NOMO-1 treated with DMSO at 0.1 percent for 48 hours (cell line): ENCODE data around the gene C4orf17.
"Not testable (repeated sequence)": the region's sequence is repeated elsewhere in the genome, so short reads cannot be mapped to it uniquely, and the experiment has no call there.

Experiments used
- DNase-seq: peaks from one replicate; lab custom pipeline; 2025; ENCODE audit not compliant: unreplicated experiment; lab: John Stamatoyannopoulos, UW

C4orf17 gene

DNA sequence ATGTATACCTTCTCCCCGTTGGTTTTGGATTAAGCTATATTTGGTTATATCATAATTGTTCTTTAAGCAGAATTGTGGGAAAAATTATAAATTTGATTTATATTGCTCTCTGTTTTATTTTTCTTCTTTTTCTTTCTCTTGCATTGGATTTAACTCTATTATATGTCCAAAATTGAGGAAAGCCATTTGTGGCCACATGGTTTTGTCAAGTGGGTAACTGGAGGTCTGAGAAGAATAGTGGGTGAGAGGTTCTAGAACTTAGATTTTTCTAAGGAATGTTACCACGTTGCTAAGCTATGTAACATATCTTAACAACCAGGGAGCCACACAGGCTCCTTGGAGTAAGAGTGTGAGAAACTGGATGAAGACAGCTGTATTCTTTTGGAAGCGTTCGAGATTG, at the start of gene C4orf17:
TSS of gene C4orf17 (plus strand) at position 301 of the 400 bp plus-strand sequence. CDS start 2,061 bp downstream, outside the sequence.
- no peak for DNase-seq

DNA sequence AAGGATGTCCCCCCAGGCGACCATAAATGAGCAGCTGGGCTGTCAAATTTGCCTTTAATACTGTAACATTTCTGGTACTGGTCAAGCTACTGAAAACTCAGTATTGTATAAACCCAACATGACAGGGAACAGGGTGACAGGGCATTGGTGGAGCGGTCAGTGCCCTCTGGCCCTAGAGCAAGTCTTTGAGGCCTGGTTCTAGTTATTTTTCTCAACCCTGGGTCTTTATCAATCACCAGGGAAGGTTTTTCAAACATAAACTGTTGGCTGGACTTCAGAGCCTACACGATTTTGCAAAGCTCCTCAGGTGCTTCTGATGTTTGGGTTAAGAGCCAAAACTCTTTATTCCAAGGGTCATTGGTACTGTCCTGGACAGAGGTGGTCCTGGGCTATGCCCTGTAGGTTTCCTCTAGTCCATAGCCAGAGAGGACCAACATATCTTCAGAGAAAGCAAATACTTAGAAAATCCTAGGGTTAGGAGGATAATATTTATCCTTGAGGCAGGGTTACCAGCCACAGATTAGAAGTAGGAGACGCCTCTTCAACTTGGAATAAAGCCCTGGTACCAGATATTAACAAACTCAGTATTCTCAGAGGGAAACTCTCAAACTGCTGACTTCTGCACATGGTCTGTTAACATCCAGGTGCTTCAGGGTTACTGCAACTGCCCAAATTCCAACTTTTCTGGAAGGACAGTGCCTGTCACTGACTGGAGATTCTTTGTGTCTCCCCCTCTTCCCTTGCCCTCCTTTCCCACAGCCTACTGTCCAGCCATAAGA, 49.0 kb upstream of the C4orf17 start:
- DNase-seq, result no peak

DNA sequence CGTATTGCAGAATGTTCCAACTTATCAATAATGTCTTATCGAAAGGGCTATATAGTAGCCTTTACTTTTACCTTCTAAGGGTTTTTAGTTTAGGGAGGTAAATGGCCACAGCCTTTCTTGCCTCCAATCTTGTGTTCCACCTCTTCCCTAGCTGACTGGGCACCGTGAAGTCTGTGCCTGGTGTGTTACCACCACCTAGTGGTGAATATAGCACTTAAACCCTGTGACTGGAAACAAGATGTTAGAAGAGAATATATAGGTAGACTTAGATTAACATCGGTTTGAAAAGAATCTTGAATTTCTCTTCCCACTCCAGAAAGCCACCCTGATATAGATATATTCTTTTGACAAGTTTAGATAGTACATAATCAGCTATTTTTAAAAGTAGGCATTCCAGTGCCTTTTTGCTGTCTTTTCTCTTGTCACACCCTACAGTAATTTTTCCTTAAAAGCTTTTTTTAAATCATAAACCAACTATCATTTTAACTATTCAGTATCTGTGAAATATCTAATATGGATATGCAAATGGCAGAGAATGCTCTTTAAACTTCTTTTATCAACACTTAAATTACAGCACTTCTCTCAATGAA, 47.9 kb upstream of the C4orf17 start:
- DNase-seq, result peak; percentile 48

DNA sequence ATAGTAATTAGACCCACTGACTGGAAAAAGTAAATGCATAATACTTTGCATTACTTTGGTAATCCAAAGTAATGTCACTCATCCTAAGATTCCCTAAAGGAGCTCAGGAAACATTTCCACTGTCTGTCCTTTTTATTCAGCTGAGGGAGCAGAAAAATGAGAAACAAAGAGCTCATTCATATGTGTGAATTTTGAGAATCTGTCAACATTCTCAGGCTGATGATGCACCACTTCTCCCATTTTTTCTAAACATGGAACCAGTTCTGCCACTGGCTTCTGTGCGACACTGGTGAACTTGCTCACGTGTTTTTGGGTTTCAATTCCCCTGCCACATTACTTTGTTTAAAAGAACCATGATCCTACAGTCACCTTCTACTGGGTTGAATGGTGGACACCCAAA, 47.3 kb upstream of the C4orf17 start:
- DNase-seq, result no peak

DNA sequence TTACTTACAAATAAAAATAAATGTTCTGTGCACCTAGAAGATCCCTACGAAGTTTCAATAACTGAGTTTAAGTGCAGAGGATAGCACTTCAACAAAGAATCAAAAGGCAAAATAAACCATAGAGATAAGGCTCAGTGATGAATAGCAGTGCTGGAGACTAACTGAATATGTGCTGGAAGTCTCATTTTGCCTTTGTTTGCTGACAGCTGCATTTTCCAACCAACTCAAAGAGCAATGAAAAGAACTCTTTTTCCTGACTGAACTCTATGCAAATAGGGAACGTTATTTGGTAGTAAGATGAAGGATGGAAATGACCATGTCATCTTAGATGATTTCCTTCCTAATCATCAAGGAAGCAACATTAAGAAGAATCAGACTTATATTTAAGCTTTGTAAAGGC, 42.9 kb upstream of the C4orf17 start:
- no peak for DNase-seq

DNA sequence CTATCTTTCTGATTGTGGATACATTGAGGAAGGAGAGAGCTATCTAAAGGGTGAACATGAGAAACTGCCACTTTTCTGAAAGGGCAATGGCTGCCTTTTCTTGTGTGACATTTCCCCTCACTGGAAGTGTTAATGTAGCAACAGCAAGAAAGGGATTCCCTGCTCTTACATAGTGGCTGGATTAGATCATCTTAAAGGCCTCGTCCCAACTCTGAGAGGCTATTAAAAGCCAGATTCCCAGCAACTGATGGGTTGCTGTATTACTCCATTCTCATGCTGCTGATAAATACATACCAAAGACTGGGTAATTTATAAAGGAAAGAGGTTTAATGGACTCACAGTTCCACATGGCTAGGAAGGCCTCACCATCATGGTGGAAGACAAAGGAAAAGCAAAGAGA, 41.9 kb upstream of the C4orf17 start:
- DNase-seq, result no peak

DNA sequence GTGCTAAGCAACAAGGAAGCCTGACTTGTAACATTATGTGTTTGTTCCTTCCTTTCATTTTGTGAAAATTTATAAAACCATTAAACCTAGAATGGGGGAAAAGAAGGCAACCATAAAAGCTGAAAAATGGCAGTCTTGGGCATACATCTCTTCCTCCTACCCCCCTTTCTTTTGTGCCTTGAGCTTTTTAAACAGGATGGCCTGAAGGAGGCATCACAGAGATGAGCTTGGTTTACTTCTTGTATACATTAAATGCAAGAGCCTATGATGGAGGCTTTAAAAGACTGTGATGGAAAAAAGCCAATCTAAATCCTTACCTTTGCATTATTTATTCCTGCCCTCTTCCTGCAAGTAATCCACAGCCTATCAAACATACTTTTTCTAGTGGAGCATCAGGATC, 39.5 kb upstream of the C4orf17 start:
- no peak for DNase-seq

DNA sequence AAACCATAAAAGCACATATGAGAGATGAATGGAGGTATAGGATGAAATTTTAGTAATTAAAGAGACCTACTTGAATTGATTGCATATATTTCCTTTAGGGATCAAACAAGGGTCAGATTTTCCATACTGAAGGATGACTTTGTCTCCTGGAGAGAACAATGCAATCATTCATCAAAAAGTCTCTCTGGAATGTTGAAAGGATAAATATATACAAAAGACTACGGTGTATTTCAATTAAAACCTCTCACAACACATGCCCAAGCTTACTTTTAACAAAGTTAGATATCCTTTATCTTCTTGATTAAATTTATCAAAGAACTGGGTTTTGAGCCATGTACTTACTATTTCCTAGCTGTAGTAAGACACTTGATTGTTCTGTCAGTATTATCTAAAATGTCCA, 38.9 kb upstream of the C4orf17 start:
- no peak for DNase-seq

DNA sequence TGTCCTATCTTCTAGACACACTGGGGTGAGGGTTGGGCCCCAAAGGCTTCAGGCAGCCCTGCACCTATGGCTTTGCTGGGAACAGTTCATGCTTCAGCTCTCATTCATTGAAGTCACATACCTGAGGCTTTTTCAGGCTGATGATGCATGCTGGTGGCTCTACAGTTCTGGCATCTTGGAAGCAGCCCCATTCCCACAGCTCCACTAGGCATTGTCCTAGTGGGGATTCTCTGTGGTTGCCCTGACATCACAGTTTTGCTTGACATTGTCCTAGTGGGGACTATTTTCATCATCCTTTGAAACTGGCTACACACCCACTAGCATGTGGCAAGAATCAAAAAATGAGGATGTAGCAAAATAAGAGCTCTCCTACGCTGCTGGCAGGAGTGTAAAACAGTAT, 37.7 kb upstream of the C4orf17 start:
- DNase-seq, result no peak

DNA sequence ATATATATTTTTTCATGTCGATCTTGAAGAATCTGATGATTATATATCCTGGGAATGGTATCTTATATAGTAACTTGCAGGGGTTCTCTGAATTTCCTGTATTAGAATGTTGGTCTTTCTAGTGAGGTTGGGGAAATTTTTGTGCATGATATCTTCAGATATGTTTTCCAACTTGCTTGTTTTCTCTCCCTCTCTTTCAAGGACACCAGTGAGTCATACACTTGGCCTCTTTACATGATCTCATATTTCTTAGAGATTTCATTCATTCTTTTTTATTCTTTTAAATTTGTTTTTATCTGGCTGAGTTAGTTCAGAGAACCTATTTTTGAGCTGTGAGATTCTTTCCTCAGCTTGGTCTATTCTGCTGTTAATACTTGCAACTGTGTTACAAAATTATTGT, 27.2 kb upstream of the C4orf17 start:
- DNase-seq, result no peak

DNA sequence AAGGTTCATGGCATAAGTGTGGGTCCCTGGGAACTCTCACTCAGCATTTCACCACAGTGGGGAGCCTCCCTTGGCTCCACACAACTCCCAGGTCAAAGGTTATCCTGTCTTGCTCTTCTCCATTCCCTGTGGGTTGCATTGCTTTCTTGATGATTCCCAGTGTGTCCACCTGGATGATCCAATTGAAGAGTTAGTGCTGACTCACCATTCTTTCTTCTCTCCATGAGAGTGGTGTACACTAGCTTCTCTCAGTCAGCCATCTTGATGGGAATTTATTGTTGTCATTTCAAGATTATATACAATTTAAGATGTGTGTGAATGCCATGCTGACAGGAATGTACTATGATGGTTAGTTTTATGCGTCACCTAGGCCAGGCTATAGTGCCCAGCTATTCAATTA, 25.6 kb upstream of the C4orf17 start:
- DNase-seq, result no peak

DNA sequence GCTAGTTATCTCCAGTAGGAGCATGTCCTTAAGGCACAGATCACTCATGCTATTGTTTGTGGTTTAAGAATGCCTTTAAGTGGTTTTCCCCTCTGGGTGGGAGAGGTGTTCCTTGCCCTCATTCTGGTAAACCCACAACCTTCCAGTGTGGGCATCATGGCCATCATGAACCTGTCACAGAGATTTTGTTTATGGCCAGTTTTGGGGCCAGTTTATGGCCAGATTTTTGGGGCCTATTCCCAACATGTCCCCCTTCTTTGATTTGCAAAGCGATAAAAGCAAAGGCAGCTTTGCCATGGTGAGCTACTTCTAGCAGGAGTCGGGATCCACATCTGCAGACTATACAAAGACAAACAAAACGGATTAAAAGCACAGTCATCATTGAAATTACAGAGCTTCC, 24.2 kb upstream of the C4orf17 start:
- not testable (repeated sequence) for DNase-seq

DNA sequence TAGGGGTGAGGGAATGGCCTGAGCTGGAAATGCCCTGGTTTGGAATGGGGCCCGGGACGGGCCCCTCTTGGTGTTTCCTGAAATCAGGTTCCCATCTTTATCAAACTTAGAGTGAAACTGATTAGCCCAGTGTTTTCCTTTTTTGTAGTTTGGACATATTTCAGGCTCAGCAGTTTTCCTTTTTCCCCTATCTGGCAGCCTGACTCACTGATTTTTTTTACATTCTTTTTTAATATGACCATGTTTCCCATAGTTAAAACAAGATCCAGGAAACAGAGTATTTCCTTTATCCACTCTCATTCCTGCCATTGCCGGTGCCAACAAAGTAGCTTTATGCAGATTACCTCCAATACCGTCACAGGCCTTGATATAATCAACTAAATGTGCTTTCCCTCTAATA, 20.5 kb upstream of the C4orf17 start:
- DNase-seq, result no peak

DNA sequence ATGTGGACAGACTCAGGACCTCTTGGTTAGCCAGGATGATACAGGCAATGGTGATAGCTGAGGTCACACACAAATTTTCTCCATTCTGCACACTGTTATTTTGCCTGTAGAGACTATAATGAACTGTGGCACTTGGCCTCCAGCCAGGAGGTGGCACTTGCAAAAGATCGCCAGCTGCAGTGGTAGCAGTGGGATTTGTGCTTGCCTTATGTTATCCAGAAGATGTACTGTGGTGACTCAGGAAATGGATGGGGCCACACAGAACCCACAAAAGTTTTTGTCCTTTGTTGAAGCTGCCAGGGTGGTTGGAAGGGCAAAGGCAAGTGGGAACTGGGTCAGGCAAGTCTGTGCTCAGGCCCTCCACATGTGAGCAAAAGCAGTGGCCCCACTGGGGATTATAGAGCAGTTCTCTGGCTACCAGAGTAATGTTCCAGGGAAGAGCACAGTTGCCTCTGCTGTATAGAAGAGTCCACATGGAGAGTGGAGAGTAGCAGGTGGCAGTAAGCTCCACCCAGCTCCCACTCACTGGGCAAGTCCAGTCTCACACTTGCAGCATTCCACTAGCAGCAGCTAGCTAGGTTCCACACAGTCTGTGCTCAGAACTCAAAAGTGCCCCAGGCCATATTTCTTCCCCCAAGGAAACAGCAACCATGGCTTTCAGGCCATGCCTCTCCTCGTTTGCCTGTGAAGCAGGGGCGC, 5.9 kb upstream of the C4orf17 start:
- DNase-seq, result no peak

DNA sequence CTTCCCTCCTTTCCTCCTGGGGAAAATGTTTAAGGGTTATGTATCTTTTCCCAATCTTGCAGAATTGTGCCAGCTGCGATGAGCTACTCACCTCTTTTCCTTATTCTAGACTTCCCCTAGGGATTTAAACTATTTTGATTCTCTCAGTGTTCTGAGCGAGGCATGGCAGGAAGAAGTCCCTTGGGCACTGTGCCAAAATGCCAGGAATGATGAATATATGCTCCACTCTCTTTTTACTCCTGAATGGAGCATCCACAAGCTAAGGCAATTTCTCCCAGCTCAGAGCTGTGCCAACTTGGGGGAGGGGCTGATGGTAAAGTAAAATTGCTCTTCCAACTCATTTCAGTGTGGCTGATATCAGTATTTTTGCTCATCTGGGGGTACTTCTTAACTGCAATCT, 4.0 kb upstream of the C4orf17 start:
- no peak for DNase-seq

DNA sequence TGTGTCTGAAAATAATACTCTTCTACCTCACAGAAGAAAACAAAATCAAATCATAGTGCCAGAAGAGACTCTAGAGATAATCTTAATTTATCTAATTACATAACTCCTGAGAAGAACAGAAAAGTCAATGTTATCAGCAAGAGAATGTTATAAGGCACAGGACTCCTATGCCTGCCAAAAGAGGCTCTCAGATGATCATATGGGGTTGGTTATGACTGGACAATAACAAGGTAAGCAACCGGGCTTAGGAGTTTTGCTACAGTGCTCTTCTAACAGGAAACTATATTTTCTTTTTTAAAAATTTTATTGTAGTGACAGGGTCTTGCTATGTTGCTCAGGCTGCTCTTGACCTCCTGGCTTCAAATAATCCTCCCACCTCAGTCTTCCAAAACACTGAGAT, 3.5 kb upstream of the C4orf17 start:
- no peak for DNase-seq

DNA sequence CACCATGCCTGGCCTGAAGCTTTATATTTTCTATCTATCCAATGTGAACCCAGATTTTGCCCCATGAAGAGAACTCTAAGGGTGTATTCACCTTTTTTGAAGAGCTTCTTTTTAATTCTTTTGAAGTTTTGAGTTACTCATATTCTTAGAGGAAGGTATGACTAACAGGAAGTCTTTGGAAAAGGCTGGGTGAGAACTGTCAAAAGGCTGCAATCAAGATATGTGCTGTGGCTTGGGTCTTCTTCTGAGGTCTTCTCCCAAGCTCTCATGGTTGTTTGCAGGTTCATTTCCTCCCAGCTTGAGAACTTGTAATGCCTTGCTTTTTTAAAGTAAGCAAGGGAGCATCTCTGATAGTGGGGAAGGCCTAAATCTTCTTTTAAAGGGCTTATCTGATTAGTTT, 3.1 kb upstream of the C4orf17 start:
- no peak for DNase-seq

DNA sequence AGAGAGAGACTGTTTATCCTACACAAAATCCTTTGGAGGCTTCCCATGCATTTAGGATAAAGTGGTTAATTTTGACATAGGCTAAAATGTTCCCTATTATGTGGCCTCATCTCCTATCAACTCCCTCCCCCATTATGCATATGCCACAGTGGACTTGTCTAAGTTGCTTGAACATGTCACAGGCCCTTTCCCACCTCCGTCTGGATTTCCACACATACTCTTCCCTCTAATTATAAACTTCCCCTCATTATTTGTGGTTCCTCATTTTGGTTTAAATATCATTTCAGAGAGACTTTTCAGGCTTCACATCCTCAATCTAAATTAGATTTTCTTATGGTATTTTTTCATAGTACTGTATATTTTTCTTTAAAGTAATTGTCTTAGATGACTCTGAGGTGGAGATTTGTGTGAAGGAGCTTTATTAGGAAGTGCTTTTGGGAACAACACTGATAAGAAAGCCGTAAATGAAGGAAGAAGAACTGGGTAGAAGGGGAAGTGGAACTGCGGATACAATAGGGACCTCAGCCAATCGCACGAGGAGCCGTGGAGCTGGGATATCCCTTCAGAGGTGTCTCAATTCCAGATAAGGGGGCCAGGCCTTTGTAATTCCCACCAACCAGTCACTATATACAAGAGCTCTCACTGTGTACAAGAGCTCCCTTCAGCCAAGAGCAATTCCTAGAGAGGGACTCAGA, 7.9 kb downstream of the C4orf17 start:
- DNase-seq, result peak; percentile 80

DNA sequence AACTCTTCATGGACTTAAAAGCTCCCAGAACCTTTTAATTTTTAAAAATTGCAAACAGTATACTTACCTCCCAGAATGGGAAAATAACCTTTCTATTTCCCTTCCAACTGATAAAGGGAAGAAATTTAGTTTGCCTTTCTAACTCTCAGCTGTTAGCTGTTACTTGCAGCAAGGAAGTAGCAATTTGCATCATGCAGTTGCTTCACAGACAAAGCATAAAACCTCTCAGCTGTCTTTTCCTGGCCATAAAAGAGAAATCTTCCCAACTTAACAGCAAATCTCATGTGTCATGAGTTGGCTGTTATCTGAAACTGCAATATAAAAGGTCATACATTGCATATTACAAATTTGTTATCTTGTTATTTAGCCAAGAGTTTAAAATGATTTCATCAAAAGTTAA, 18.4 kb downstream of the C4orf17 start:
- DNase-seq, result no peak

DNA sequence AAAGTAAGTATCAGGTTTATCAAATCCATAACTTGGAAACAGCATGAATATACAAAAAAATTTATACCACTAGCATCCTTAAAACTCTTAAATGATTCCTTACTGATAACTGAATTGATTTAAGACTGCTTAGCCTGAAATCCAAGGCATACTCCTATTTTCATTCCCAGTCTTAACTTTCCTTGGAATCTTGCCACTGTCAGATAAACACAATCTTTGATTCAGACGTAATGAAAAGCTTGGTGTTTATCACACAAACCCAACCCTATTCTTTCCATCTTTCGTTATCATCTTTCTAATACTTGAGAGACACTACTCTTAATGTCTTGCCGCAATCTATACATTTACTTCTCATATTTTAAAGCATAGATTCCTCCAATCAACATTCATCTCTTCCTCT, 19.1 kb downstream of the C4orf17 start:
- no peak for DNase-seq

DNA sequence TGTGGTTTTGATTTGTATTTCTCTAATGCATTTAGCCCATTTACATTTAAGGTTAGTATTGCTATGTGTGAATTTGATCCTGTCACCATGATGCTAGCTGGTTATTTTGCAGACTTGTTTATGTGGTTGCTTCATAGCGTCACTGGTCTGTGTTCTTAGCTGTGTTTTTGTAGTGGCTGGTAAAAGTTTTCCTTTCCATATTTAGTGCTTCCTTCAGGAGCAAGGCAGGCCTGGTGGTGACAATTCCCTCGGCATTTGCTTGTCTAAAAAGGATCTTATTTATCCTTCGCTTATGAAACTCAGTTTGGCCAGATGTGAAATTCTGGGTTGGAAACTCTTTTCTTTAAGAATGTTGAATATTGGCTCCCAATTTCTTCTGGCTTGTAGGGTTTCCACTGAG, 23.9 kb downstream of the C4orf17 start:
- DNase-seq, result not testable (repeated sequence)

DNA sequence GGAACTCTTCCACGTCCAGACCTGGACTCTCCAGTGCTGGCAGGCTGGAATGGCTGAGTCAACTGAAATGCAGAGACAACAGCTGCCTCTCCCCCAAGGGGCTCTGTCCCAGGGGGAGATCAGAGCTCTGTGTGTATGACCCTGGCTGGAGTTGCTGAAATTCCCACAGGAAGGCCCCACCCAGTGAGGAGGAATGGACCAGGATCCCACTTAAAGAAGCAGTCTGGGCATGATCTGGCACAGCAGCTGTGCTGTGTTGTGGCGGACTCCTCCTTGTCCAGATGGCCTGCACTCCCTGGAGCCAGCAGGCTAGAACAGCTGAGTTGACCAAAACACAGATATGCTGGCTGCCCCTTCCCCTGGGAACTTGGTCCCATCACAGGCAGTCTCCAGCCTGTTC, 25.4 kb downstream of the C4orf17 start:
- no peak for DNase-seq
